ENCODE data around the gene S100P.

DNA sequence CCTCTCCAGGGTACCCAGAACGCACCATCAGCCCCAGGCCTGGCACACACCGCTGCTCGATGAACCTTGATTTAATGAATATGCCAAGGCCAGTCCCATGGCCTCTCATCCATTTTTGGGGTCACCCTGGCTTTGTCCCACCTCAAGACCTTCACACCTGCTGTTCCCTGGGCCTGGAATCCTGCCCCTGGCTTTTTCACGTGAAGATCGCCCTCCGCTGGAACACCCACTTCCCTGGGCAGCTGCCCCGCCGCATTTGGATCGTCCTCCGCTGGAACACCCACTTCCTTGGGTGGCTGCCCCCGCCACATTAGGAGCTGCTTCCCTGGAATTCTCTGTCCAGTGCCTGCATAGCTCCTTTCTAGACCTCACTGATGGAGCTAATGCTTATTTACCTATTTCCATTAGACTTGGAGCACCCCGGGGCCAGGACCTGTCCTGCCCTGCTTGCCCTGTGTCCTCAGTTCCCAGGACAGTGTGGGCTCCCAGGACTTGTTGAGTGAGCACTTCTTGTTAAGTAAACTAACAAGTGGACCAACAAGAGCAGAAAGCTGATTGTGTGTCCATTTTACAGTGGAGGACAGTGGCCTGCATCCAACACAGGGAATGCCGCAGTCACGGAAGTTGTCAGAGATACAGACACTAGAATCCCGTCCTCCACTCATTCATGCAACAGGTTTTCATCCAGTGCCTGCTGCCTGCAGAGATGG, 34.8 kb downstream of the S100P start:
- TF ChIP-seq YY1 (IDR thresholded peaks at IDR 0.05) (no peak), CTCF (IDR thresholded peaks at IDR 0.05; ENCODE audit: low read depth, low read length, missing input control) (no peak), MAX (IDR thresholded peaks at IDR 0.05) (no peak), JUND (IDR thresholded peaks at IDR 0.05) (no peak), TAF1 (conservative IDR thresholded peaks at IDR 0.05) (no peak), GABPA (IDR thresholded peaks at IDR 0.05 in 1 of 2, conservative IDR thresholded peaks at IDR 0.05 in 1 of 2) (no peak), SP1 (IDR thresholded peaks at IDR 0.05) (peak; percentile 20), FOXA1 (IDR thresholded peaks at IDR 0.05) (no peak), EGR1 (IDR thresholded peaks at IDR 0.05; ENCODE audit: low read depth in 2 of 2) (no peak), RAD21 (IDR thresholded peaks at IDR 0.05) (peak in 1 of 2 donors; percentile 30)
- TF ChIP-seq, protein P1, sequence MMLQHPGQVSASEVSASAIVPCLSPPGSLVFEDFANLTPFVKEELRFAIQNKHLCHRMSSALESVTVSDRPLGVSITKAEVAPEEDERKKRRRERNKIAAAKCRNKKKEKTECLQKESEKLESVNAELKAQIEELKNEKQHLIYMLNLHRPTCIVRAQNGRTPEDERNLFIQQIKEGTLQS (IDR thresholded peaks at IDR 0.05): no peak

Measured in liver (tissue), 3 donors.